Hepatocyte (in vitro differentiated cells): ENCODE data around the gene LHFPL2.

ENCODE experiments used
- EZH2 ChIP-seq: fragments of 200-600 bp; sonication (generic); IDR thresholded peaks from 2 replicates; pipeline ENCODE4 v1.6.1; 2016; ENCODE audit warnings: antibody characterized with exemption, mild to moderate bottlenecking, borderline replicate concordance
- TF ChIP-seq, protein P1 (sequence below): fragments of 200-600 bp; sonication (generic); IDR thresholded peaks from 2 replicates; pipeline ENCODE4 v1.5.1; 2016; ENCODE audit warnings: antibody characterized with exemption, mild to moderate bottlenecking; ENCODE audit not compliant: poor library complexity

DNA sequence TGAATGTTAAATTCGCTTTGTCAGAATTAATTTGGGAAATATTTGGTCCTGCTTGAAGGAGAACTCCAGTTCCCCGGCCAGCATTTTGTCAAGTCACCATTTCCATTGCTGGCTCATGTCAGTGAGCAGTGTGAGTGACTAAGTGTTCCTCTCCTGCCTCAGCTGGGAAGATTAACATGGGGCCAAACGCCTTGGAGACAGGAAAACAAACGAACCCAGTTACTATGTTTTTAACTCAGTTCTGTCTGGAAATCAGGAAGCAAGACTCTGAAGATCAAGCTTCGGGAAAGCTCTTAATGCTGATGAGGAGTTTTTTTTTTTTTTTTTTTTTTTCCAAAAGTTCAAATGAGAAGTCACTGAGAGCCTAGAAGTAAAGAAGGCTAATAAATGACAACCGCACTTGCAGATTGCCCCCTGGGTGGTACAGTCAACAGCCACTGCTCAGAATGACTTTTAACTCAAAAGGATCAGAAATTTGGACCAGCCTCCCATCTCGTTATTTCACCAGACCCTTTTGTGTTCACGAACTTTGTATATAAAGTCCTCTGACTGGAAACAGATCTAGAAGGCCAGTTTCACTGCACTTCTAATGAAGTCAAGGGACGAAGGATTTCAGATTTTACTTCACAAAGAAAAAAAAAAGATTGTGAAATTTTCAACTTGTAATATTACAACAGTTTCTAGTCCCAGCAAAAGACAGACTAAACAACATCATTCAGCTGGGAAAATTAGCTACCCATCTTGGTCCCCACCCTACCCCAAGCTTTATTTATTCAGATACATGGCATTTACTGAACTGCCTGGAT, 121.3 kb downstream of the LHFPL2 start:
- TF ChIP-seq, protein P1, sequence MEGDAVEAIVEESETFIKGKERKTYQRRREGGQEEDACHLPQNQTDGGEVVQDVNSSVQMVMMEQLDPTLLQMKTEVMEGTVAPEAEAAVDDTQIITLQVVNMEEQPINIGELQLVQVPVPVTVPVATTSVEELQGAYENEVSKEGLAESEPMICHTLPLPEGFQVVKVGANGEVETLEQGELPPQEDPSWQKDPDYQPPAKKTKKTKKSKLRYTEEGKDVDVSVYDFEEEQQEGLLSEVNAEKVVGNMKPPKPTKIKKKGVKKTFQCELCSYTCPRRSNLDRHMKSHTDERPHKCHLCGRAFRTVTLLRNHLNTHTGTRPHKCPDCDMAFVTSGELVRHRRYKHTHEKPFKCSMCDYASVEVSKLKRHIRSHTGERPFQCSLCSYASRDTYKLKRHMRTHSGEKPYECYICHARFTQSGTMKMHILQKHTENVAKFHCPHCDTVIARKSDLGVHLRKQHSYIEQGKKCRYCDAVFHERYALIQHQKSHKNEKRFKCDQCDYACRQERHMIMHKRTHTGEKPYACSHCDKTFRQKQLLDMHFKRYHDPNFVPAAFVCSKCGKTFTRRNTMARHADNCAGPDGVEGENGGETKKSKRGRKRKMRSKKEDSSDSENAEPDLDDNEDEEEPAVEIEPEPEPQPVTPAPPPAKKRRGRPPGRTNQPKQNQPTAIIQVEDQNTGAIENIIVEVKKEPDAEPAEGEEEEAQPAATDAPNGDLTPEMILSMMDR = no peak
- TF ChIP-seq EZH2 = no peak
